Activated naive CD4-positive, alpha-beta T cell treated with anti-CD3 and anti-CD28 coated beads, Interleukin-2, amount 50 U/mL, for 24 hours (primary cell): ENCODE data around the gene CNOT10.
"Not testable (repeated sequence)": the region's sequence is repeated elsewhere in the genome, so short reads cannot be mapped to it uniquely, and the experiment has no call there.

Experiments
- H3K27ac Mint-ChIP-seq: one replicate; pipeline ENCODE4 v1.8.0; 2021; ENCODE audit warnings: mild to moderate bottlenecking, mixed read lengths
- H3K27me3 Mint-ChIP-seq: one replicate; pipeline ENCODE4 v1.8.0; 2021; ENCODE audit warnings: mixed read lengths
- H3K36me3 Mint-ChIP-seq: one replicate; pipeline ENCODE4 v1.8.0; 2021; ENCODE audit warnings: mixed read lengths
- H3K4me1 Mint-ChIP-seq: one replicate; pipeline ENCODE4 v1.8.0; 2021; ENCODE audit warnings: mixed read lengths
- H3K4me3 Mint-ChIP-seq: one replicate; pipeline ENCODE4 v1.8.0; 2021; ENCODE audit warnings: mild to moderate bottlenecking, mixed read lengths
- H3K9me3 Mint-ChIP-seq: one replicate; pipeline ENCODE4 v1.8.0; 2021; ENCODE audit warnings: mixed read lengths

CNOT10 gene, protein sequence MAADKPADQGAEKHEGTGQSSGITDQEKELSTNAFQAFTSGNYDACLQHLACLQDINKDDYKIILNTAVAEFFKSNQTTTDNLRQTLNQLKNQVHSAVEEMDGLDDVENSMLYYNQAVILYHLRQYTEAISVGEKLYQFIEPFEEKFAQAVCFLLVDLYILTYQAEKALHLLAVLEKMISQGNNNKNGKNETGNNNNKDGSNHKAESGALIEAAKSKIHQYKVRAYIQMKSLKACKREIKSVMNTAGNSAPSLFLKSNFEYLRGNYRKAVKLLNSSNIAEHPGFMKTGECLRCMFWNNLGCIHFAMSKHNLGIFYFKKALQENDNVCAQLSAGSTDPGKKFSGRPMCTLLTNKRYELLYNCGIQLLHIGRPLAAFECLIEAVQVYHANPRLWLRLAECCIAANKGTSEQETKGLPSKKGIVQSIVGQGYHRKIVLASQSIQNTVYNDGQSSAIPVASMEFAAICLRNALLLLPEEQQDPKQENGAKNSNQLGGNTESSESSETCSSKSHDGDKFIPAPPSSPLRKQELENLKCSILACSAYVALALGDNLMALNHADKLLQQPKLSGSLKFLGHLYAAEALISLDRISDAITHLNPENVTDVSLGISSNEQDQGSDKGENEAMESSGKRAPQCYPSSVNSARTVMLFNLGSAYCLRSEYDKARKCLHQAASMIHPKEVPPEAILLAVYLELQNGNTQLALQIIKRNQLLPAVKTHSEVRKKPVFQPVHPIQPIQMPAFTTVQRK

DNA sequence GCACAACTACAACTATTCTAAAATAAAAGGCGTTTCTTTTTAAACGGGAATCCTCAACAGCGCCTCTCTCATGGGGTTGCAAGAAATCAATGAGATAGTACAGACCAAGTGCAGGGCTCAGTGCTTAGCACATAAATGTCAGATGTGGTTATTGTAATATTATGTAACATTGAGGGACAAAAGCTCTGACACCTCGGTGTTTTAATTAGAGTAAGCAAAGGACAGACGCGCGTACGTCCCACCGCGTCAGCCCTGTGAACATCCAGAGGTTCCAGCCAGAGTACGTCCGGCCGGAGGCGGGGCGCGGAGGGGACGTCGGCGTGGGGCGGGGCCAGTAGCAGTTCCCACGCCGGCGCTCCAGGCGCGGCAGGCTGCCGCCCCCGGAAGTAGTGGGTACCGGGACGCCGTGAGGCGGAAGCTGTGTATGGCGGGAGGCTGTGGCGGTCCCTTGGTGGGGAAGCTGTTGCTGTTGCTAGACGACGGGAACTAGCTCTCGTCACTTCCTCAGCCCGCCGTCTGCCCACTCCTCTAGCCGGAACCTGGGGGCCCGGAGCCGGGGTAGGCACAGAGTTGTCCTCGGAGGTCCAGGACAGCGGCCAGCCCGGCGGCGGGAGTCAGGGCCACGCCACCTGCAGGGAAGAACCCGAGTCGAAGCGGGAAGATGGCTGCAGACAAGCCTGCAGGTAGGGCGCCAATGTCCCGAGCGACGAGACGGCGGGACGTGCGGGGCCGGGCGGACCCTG is at the start of gene CNOT10:
TSS of gene CNOT10 (plus strand) at position 389 of the 743 bp plus-strand sequence. CDS start at position 662, 273 bp downstream.
- H3K27me3 Mint-ChIP-seq: no peaks in the 10 kb centered on the region
- H3K4me1 Mint-ChIP-seq: peaks cover 34% of the 10 kb centered on the region
- H3K4me3 Mint-ChIP-seq: peak within 1 kb of the TSS; percentile 94
- H3K36me3 Mint-ChIP-seq: peaks cover 10% of the 10 kb centered on the region
- H3K9me3 Mint-ChIP-seq: no peaks in the 10 kb centered on the region
- H3K27ac Mint-ChIP-seq: peak within 1 kb of the TSS; percentile 90

DNA sequence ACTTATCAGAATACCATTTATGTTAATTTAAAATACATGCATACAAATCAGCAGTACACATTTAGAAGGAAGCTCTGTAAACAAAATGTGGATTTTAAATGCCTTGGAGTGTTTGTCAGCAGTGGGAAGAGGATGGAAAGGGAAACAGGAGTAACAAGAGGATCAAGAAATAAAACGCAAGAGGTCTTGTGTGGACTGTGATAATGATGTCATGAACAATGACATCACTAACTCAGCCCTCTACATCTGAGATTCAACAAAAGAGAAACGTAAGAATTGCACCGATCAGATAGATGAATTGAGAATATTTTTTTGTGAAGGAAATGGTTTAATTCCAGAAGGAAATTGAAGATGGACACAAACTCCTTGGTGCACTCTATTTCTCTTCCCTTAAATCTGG is 44.0 kb upstream of the CNOT10 start:
- Mint-ChIP-seq H3K4me1 (no peaks in the 10 kb centered on the region), H3K27me3 (peaks cover 2% of the 10 kb centered on the region), H3K9me3 (no peaks in the 10 kb centered on the region), H3K36me3 (no peaks in the 10 kb centered on the region), H3K4me3 (no peak overlapping the region), H3K27ac (no peak overlapping the region)

- no peaks in the 10 kb centered on the region for H3K4me1 Mint-ChIP-seq
- H3K4me3 Mint-ChIP-seq: no peak overlapping the region
- peaks cover 2% of the 10 kb centered on the region for H3K27me3 Mint-ChIP-seq
- no peaks in the 10 kb centered on the region for H3K9me3 Mint-ChIP-seq
- H3K36me3 Mint-ChIP-seq: no peaks in the 10 kb centered on the region
- H3K27ac Mint-ChIP-seq: no peak overlapping the region
Observed at GRCh38 chr3:32641356-32641755, 43.6 kb upstream of the CNOT10 start.

DNA sequence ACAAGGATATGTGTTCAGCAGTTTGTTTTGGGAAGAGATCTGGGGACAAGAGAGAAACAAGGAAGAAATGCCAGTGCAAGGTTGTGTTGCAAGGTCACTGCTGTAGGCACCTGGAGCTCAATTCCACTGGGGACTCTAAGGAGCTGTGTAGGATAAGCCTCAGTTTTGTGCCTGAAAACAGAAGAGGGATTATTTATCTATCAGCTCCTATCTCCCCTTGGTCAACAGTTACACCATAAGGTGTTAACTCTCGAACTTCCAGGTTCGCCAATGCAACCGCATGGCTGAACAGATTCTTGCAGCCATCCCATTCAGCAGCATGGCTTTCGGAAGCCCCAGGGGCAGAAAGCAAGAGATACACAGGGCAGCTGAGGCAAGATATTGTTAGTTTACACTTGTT is 41.6 kb upstream of the CNOT10 start:
- Mint-ChIP-seq H3K36me3 (no peaks in the 10 kb centered on the region), H3K4me1 (no peaks in the 10 kb centered on the region), H3K27ac (no peak overlapping the region), H3K4me3 (no peak overlapping the region), H3K9me3 (no peaks in the 10 kb centered on the region), H3K27me3 (peaks cover 2% of the 10 kb centered on the region)

GRCh38 chr3:32643816-32644215 is 41.2 kb upstream of the CNOT10 start:
- H3K27me3 Mint-ChIP-seq: peaks cover 2% of the 10 kb centered on the region
- H3K4me3 Mint-ChIP-seq: no peak overlapping the region
- H3K27ac Mint-ChIP-seq: no peak overlapping the region
- H3K36me3 Mint-ChIP-seq: no peaks in the 10 kb centered on the region
- H3K4me1 Mint-ChIP-seq: no peaks in the 10 kb centered on the region
- no peaks in the 10 kb centered on the region for H3K9me3 Mint-ChIP-seq

DNA sequence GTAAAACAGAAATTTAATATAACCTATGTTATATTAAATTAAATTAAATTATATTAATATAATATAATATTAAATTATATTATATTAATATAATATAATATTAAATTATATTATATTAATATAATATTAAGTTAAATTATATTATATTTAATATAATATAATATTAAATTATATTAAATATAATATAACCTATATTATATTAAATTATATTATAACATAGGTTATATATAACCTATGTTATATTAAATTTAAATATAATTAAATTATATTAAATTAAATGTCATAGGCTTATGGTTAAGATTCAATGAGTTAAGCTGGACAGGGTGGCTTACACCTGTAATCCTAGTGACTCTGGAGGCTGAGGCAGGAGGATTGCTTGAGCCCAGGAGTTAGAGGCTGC is 40.6 kb upstream of the CNOT10 start:
- Mint-ChIP-seq H3K27ac (no peak overlapping the region), H3K4me3 (no peak overlapping the region), H3K36me3 (no peaks in the 10 kb centered on the region), H3K4me1 (no peaks in the 10 kb centered on the region), H3K9me3 (no peaks in the 10 kb centered on the region), H3K27me3 (peaks cover 2% of the 10 kb centered on the region)

DNA sequence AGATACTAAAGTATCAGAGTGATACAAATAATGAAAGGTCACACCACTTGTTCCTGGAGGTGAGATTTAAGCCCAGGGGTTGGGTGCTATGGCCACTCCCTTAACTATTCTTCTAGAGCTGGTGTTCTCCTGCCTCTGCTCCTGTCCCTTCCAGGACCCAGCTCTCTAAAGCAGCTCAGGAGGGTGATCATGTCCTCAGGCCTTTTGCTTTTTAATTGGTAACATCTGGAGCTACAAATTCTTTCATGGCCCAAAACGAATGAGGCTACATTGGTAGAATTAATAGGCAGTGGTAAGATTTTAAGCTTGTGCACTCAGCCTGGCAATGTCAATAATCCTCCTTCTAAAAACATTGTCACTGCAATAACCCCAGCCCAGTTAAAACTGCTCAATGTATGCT is 38.2 kb upstream of the CNOT10 start:
- Mint-ChIP-seq H3K4me3 (no peak overlapping the region), H3K36me3 (no peaks in the 10 kb centered on the region)

DNA sequence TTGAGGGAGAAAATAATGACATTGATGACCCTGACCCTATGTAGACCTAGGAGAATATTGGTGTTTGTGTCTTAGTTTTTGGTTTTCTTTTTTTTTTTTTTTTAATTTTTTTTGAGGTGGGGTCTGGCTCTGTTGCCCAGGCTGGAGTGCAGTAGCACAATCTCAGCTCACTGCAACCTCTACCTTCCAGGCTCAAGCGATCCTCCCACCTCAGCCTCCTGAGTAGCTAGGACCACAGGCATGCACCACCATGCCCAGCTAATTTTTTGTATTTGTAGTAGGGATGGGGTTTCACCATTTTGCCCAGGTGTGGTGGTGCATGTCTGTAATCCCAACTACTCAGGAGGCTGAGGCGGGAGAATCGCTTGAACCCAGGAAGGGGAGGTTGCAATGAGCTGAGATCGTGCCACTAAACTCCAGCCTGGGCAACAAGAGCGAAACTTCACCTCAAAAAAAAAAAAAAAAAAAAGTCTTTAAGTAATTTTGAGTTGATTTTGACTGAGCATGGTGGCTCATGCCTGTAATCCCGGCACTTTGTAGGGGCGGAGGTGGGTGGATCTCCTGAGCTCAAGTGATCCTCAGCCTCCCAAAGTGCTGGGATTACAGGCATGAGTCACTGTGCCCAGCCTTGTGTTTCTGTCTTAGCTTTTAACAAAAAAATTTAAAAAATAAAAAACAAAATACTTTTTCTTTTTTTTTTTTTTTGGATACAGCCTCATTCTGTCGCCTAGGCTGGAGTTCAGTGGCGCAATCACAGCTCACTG is 32.5 kb upstream of the CNOT10 start:
- not testable (repeated sequence) for H3K27me3 Mint-ChIP-seq, H3K27ac Mint-ChIP-seq, H3K4me3 Mint-ChIP-seq, H3K9me3 Mint-ChIP-seq, H3K4me1 Mint-ChIP-seq, H3K36me3 Mint-ChIP-seq

More for the DNA sequence above, 38.2 kb upstream of the CNOT10 start:
- Mint-ChIP-seq H3K4me1 (no peaks in the 10 kb centered on the region), H3K27me3 (no peaks in the 10 kb centered on the region), H3K9me3 (no peaks in the 10 kb centered on the region), H3K27ac (no peak overlapping the region)

DNA sequence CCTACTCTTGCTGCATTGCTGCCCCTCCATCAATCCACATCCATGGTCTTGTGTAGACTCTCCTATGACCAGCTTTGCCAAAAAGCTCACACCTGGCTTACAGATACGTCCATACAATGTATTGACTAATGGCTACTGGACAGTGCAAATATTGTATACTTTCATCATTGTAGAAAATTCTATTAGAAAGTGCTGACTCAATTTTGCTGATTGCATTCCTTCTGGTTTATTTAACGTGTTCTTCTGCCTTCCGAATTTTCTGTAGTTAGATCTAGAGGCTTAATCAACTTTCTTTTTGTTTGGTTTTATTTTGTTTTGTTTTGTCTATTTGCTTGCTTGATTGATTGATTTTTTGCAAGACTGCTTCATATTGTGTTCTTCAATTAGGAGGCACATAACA is 29.8 kb upstream of the CNOT10 start:
- H3K27me3 Mint-ChIP-seq: peaks cover 2% of the 10 kb centered on the region
- no peaks in the 10 kb centered on the region for H3K9me3 Mint-ChIP-seq
- no peak overlapping the region for H3K4me3 Mint-ChIP-seq
- no peaks in the 10 kb centered on the region for H3K4me1 Mint-ChIP-seq
- peaks cover 1% of the 10 kb centered on the region for H3K36me3 Mint-ChIP-seq
- no peak overlapping the region for H3K27ac Mint-ChIP-seq

GRCh38 chr3:32660634-32661033 is 24.4 kb upstream of the CNOT10 start:
- Mint-ChIP-seq H3K4me3 (no peak overlapping the region), H3K27ac (no peak overlapping the region), H3K36me3 (no peaks in the 10 kb centered on the region), H3K4me1 (no peaks in the 10 kb centered on the region), H3K9me3 (no peaks in the 10 kb centered on the region), H3K27me3 (peaks cover 2% of the 10 kb centered on the region)

DNA sequence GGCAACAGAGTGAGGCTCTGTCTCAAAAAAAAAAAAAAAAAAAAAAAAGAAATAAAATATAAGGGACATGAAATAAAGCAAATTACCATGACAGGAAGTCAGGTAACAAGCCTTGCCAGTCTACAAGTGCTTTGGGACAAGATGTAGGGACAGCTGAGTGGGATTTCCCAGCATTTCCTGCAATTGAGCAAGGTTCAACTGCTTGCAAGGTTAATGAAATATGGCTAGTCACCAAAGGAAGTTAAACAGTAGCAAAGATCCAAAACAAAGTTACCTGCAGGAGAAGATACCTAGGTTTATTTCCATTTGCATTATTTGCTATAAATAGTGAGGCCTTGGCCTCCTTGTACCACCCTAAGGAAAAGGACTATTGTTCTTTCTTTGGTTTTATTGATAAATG is 22.3 kb upstream of the CNOT10 start:
- Mint-ChIP-seq H3K36me3 (no peaks in the 10 kb centered on the region), H3K4me1 (no peaks in the 10 kb centered on the region), H3K27me3 (no peaks in the 10 kb centered on the region), H3K4me3 (no peak overlapping the region), H3K9me3 (no peaks in the 10 kb centered on the region), H3K27ac (no peak overlapping the region)

DNA sequence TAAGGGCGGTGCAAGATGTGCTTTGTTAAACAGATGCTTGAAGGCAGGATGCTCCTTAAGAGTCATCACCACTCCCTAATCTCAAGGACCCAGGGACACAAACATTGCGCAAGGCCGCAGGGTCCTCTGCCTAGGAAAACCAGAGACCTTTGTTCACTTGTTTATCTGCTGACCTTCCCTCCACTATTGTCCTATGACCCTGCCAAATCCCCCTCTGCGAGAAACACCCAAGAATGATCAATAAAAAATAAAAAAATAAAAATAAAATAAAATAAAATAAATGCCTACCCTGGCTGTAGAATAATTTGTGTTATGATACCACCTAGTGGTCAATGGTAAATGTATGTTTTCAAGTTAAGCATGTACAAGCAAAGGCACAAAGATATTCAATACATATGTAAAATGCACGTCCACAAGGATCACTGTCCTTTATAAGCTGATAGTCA is 20.3 kb upstream of the CNOT10 start:
- H3K27ac Mint-ChIP-seq, H3K27me3 Mint-ChIP-seq, H3K4me3 Mint-ChIP-seq, H3K9me3 Mint-ChIP-seq, H3K4me1 Mint-ChIP-seq, H3K36me3 Mint-ChIP-seq: not testable (repeated sequence)

DNA sequence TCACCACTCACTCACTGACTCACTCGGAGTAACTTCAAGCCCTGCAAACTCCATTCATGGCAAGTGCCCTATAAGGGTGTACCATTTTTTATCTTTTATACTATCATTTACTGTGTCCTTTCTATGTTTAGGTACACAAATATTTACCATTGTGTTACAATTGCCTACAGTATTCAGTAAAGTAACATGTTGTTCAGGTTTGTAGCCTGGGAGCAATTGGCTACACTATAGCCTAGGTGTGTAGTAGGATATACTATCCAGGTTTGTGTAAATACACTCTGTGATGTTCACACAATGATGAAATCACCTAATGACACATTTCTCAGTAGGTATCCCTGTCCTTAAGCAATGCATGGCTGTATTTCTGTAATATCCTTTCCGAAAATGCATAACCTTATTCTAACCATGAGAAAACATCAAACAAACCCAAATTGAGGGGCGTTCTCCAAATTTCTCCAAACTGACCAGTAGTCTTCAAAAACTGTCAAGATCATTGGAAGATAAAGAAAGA is 17.9 kb upstream of the CNOT10 start:
- no peaks in the 10 kb centered on the region for H3K4me1 Mint-ChIP-seq
- H3K27ac Mint-ChIP-seq: no peak overlapping the region

GRCh38 chr3:32669226-32669625 is 15.8 kb upstream of the CNOT10 start:
- not testable (repeated sequence) for H3K36me3 Mint-ChIP-seq, H3K4me1 Mint-ChIP-seq, H3K27ac Mint-ChIP-seq, H3K9me3 Mint-ChIP-seq, H3K4me3 Mint-ChIP-seq, H3K27me3 Mint-ChIP-seq

More for the DNA sequence above, 17.9 kb upstream of the CNOT10 start:
- Mint-ChIP-seq H3K27me3 (no peaks in the 10 kb centered on the region), H3K9me3 (no peaks in the 10 kb centered on the region), H3K4me3 (no peak overlapping the region), H3K36me3 (no peaks in the 10 kb centered on the region)

DNA sequence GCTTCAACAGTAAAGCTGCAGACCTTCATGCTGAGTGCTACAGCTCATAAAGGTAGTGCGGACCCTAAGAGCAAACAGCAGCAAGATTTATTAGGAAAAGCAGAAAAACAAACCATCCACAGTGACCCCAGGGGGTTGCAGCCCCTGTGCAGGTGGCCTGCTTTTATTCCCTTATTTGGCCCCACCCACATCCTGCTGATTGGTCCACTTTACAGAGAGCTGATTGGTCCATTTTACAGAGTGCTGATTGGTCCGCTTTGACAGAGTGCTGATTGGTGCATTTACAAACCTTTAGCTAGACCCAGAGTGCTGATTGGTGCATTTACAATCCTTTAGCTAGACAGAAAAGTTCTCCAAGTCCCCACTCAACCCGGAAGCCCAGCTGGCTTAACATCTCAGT is 11.3 kb upstream of the CNOT10 start:
- not testable (repeated sequence) for H3K9me3 Mint-ChIP-seq, H3K4me3 Mint-ChIP-seq, H3K27ac Mint-ChIP-seq, H3K36me3 Mint-ChIP-seq, H3K4me1 Mint-ChIP-seq, H3K27me3 Mint-ChIP-seq
